HS-5 (cell line): ENCODE data around the gene SESN1.
A peak's percentile ranks its signal among the peaks of the same experiment; 100 is the strongest.

Source experiments
- DNase-seq: peaks from one replicate; pipeline ENCODE4 v3.0.0-alpha.2; 2012; ENCODE audit warnings: low read depth

Gene SESN1

GRCh38 chr6:109028439-109028838 lies 66.2 kb downstream of the SESN1 start:
- no peak for DNase-seq

GRCh38 chr6:109027964-109028363 lies 66.7 kb downstream of the SESN1 start:
- no peak for DNase-seq

DNA sequence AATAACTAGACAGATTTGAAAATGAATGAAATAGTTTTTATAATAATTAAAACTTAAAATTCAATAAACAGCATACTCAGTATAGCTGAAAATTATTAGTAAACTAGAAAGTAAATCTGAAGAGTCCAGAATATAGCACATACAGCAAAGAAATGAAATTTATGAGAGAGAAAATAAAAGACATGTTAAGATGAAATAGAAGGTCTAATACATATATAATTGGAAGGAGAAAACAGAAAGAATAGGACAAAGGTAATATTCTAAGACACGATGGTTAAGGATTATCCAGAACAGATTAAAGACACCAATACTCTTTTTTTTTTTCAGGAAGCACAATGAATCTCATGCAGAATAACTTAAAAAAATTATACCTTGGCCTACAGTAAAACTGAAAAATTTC lies 69.0 kb downstream of the SESN1 start:
- DNase-seq: no peak

DNA sequence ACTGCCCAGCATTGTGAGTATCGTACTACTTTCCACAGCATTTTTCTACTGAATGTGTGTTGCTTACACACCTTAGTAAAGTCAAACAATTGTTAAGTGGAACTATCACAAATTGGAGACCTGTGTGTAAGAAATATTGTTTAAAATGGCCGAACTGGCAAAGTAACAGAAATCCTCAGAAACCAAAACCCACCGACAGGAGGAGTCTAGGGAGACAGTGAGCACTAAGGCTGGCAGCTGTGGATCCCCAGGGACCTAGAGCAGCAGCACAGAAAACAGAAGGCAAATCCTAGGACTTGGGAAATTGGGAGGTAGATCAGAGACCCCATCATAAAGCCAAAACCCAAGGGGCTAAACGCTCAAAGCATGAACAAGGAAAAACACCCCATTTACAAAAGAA lies 69.9 kb downstream of the SESN1 start:
- no peak for DNase-seq

DNA sequence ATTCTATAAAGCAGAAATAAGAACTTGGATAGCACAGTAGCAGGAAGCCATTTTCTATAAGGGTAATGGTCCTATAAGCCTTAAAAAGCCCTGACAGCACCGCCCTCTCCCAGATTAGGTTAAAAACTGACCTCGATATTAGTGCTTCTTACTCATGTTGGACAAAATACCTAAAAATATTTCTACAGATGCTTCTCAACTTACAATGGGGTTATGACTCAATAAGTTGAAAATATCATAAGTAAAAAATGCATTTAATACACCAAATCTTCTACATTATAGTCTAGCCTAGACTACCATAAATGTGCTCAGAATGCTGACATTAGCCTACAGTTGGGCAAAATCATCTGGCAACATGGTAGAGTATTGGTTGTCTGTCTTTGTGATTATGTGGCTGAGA lies 70.3 kb downstream of the SESN1 start:
- DNase-seq: peak; percentile 11

DNA sequence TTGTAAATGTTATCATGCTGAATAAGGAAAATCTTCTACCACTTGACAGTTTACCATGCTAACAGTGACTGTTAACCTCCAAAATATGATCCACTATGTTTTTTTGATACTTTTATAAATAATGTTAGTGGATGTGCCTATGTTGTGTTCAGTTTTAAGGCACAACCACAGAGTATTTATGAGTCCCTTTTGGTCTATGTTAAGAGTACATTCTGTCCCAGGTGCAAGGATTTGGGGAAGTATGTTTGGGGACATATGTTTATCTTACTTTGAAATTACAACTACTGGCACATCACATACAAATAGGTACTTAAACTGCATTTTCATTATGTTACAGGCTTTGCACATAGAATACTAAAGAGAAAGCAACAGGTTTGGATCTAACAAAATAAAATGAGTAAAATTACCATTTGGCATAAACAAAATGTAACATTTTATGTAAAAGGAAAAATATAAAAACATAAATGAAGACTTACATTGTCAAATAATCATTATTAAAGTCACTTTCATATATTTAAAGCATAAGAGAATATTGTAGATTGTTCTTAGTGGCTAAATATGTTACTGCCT lies 71.2 kb downstream of the SESN1 start:
- no peak for DNase-seq

DNA sequence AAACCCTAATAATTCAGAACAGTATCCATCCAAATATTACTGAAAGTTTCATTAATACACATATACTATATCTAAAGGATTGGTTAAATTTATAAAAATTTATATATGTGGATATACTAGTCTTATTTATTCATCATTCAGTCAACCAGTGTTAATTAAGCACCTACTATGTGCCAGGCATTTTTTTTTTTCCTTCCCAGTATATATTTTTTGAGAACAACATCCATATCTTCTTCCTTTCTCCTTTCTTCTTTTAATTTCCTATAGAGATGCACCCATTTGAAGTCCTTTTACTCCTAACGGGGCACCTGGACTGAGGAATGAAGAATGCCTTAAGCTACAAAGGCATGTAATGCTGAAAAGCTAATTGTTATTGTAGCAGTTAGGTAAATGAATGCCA lies 72.8 kb downstream of the SESN1 start:
- no peak for DNase-seq

- no peak for DNase-seq
Measured at GRCh38 chr6:109019911-109020310, 74.7 kb downstream of the SESN1 start.

DNA sequence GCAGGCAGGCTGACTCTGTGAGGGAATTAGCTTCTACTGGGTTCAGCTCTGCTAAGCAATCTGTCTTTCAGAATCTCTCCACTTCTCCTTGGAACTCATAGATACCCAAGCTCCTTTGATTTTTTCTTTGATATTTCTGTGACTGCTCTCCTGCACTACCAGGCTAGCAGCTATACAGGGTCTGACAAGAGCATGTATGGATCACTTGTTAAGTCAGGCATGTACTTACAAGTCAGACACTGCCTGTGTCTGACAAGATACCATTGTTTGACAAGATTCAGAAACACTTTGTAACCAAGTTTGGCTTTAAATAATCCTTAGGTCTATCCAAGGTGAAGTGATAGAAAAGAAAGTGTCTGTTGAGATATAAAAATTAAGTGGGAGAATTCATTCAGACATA lies 79.5 kb downstream of the SESN1 start:
- no peak for DNase-seq

GRCh38 chr6:109014606-109015005 lies 80.0 kb downstream of the SESN1 start:
- DNase-seq: no peak

GRCh38 chr6:109013656-109014305 lies 80.9 kb downstream of the SESN1 start:
- DNase-seq: no peak

DNA sequence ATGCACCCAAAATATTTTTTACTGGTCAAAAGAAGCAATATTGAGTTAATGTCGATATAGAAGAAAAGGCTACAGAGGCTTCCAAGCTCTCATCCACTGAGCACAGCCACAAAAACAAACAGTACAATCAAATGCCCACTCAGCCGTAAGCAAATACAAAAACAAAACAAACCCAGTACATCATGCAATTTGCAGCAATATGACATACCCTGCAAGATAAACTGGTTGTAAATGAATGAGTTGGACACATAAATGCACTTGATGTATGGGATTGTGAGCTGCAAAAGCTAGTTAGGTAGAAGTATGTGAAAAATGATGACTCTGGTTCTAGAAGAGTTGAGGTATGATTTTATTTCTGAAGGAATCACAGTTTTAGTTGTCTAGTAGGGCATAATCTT lies 83.9 kb downstream of the SESN1 start:
- no peak for DNase-seq

- DNase-seq: no peak
Measured at GRCh38 chr6:109009962-109010704, 84.5 kb downstream of the SESN1 start.

DNA sequence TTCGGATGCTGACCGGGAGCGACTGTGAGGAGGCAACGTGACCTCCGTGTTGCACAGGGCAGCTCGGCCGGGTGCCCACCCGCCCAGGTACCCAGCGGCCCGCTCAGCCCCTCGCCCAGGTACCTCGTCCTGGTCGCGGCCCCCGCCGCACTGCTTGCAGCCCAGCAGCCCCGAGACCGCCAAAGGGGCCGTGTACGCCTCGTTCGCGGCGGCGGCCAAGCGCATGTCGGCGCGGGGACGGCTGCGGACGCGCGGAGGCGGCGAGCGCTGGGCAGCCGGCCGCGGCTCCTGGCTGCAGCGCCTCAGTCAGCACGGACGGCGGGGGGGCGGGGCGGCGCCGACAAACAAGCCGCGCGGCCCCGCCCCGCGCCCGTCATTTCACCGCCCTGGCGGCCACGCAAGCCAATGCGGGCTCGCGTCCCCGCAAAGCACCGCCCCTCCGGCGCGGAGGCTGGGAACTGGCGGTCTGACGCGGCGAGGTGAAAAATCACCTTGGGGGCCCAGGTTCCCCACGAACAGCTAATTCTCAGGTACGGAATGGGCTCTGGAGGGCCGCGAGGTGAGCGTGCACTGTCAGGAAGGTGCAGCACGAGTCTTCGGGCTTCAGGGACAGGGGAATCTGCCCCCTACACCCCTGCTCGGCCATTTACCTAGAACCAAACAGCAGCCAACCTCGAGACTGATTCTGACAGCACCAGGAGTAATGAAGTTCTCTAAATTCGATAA lies 85.2 kb downstream of the SESN1 start:
- peak; percentile 33 for DNase-seq

- DNase-seq: peak; percentile 37
Measured at GRCh38 chr6:109008537-109009235, 86.0 kb downstream of the SESN1 start.

DNA sequence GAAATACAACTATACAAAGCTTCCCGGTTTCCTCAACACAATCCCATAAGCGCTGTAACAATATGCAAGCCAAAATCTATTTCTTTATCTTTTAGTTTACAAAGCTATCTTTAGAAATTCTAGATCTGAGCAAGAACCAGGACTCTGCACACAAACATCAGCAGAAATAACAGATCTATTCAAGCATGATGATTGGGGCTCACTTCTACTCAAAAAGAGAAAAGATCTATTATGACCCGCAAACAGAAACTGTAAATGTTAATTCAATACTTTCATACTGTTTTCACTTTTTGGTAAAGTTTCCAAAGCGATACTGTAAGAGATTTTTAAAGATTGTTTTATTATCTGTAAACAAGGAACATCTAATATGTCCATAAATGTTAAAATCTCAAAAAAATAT lies 86.6 kb downstream of the SESN1 start:
- DNase-seq: no peak

DNA sequence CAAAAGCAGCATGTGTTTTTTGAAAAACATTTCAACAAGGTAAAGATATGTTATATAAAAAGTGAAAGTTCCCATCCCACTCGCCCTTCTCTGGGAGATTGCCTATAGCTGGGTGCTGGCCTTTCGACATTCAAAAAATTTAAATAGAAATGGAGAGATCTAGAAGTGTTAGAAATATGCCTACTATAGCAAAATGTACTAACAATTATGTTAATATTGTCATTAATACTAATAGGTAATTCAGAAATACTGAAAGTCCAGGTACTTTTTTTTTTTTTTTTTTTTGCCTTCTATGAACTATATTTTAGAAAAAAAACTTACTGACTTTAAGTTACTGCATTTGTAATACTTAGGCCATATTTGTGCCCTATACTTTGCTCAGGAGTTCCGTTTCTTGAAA lies 87.1 kb downstream of the SESN1 start:
- DNase-seq: no peak

DNA sequence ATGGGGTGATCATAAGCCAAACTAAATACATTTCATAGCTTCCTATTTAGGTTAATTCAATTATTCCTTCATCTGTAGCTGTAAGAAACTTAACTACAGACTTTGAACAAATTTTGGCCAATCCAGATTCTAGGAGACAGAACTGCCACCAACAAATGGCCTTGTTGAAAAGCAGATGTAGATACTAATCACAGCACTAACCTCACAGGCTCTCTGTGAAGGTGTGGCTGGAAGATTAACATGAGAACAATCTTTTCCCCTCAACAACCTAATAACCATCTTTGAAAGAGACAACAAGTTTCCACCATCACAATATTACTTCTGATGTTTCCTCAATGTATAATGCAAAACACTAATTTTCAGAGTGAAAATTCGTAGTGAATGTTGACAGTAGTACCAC lies 87.8 kb downstream of the SESN1 start:
- DNase-seq: no peak

DNA sequence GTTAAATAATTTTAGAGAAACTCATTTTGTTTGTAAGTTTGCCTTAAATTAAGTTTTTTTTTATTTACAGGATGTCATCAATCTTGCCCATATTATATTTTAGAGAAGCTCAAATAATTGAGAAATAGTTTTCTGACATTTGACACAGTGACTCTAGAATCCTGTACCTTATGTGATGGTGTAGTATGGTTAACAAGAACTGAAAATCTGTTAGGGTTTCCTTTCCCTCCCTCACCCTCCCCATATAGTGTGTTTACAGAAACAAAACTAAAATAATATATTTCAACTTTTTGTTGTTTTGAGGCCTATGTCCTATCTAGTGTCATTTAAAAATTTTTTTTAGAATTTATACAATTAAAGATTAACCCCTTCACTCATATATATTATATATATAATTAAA lies 91.8 kb downstream of the SESN1 start:
- DNase-seq: no peak

DNA sequence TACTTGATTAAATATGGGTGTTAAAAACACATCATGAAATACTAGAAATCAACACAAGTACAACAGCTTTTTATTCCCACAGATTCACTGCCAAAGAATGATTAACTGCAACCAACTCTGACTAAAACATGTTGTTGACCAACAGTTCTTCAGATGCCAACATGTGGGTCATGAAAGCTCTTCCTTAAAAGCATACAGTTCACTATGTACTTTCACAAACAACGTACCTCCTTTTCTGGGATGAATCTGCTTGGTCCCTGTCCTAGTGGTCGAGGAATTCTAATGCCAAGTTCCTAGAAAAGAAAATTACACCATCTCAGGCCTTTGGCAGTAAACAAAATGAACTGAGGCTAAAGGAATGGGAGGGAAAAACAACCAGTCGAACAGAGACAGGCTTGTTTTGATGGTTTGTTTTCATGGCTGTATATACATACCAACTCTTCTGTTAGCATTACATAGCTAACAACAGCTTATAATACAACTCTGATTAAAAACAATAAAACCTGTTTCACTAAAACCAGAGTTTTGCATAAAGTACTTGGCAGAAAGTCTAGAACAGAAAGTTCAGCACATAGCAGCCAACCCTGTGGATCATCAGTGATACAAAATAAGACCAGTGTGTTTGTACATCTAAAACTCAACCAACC lies 92.5 kb downstream of the SESN1 start:
- no peak for DNase-seq

GRCh38 chr6:109001291-109001894 lies 93.3 kb downstream of the SESN1 start:
- no peak for DNase-seq
